HL-60 (cell line): Measurements from ENCODE around the gene NDUFC1.
"Not testable (repeated sequence)": the region's sequence is repeated elsewhere in the genome, so short reads cannot be mapped to it uniquely, and the experiment has no call there.

ENCODE experiments used
- DNase-seq, 2 experiments: peaks; one replicate each; pipeline ENCODE4 v3.0.0-alpha.2; 2010 to 2020; ENCODE audit warnings: low read depth in 1 of 2, low spot score in 1 of 2
- H3K27ac ChIP-seq: fragments of 250-450 bp; sonication (Bioruptor Pico); replicated peaks from 2 replicates; pipeline ENCODE4 v1.5.1; 2020; ENCODE audit warnings: mild to moderate bottlenecking, moderate library complexity
- H3K27me3 ChIP-seq: fragments of 250-450 bp; sonication (Bioruptor Pico); 2 replicates; pipeline ENCODE4 v1.5.1; 2021; ENCODE audit warnings: mild to moderate bottlenecking, moderate library complexity; ENCODE audit not compliant: insufficient read depth, poor library complexity, severe bottlenecking
- H3K4me3 ChIP-seq: replicated peaks from 2 replicates; pipeline ENCODE4 v1.5.1; 2011; ENCODE audit warnings: mild to moderate bottlenecking, control low read depth, low read length; ENCODE audit not compliant: insufficient read depth
- GABPA ChIP-seq: IDR thresholded peaks from 2 replicates; pipeline ENCODE4 v1.6.1; 2012; ENCODE audit warnings: low read depth
- POLR2AphosphoS5 ChIP-seq: IDR thresholded peaks from 2 replicates; pipeline ENCODE4 v1.6.1; 2012; ENCODE audit warnings: low read depth
- REST ChIP-seq: IDR thresholded peaks from 2 replicates; pipeline ENCODE4 v1.6.1; 2012; ENCODE audit warnings: low read depth; ENCODE audit not compliant: insufficient replicate concordance
- SPI1 ChIP-seq: IDR thresholded peaks from 2 replicates; pipeline ENCODE4 v1.6.1; 2012; ENCODE audit warnings: low read depth, mild to moderate bottlenecking, borderline replicate concordance
- TF ChIP-seq, protein P1 (sequence below): IDR thresholded peaks from one replicate; pipeline ENCODE4 v1.5.1; 2011; ENCODE audit warnings: low read length, control low read depth, inconsistent platforms; ENCODE audit not compliant: insufficient read depth

NDUFC1 gene

DNA sequence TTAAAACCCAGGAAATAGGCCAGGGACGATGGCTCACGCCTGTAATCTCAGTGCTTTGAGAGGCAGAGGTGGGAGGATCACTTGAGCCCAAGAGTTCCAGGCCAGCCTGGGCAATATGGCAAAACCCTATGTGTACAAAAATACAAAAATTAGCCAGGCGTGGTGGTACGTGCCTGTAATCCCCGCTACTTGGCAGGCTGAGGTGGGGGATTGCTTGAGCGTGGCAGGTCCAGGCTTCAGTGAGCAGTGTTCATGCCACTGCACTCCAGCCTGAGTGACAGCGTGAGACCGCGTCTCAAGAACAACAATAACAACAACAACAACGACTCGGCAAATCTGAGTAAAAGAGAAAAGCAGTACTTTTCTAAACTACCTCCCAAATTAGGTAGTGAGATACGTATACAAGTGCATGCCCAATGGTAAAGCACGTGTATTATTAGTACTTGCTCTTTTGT, 13.0 kb upstream of the NDUFC1 start:
- H3K4me3 ChIP-seq, result no peak overlapping the region
- no peak for DNase-seq
- TF ChIP-seq SPI1 (no peak), GABPA (no peak), REST (no peak), POLR2AphosphoS5 (no peak)
- TF ChIP-seq, protein P1, sequence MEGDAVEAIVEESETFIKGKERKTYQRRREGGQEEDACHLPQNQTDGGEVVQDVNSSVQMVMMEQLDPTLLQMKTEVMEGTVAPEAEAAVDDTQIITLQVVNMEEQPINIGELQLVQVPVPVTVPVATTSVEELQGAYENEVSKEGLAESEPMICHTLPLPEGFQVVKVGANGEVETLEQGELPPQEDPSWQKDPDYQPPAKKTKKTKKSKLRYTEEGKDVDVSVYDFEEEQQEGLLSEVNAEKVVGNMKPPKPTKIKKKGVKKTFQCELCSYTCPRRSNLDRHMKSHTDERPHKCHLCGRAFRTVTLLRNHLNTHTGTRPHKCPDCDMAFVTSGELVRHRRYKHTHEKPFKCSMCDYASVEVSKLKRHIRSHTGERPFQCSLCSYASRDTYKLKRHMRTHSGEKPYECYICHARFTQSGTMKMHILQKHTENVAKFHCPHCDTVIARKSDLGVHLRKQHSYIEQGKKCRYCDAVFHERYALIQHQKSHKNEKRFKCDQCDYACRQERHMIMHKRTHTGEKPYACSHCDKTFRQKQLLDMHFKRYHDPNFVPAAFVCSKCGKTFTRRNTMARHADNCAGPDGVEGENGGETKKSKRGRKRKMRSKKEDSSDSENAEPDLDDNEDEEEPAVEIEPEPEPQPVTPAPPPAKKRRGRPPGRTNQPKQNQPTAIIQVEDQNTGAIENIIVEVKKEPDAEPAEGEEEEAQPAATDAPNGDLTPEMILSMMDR, result no peak
- no peak overlapping the region for H3K27ac ChIP-seq
- no peaks in the 10 kb centered on the region for H3K27me3 ChIP-seq

GRCh38 chr4:139314047-139314800, 11.9 kb upstream of the NDUFC1 start:
- TF ChIP-seq, protein P1, result no peak
- TF ChIP-seq POLR2AphosphoS5, result no peak
- TF ChIP-seq REST, result no peak
- TF ChIP-seq SPI1, result no peak
- no peak for TF ChIP-seq GABPA
- no peak for DNase-seq
- Histone ChIP-seq H3K4me3 (no peak overlapping the region), H3K27me3 (no peaks in the 10 kb centered on the region), H3K27ac (no peak overlapping the region)

DNA sequence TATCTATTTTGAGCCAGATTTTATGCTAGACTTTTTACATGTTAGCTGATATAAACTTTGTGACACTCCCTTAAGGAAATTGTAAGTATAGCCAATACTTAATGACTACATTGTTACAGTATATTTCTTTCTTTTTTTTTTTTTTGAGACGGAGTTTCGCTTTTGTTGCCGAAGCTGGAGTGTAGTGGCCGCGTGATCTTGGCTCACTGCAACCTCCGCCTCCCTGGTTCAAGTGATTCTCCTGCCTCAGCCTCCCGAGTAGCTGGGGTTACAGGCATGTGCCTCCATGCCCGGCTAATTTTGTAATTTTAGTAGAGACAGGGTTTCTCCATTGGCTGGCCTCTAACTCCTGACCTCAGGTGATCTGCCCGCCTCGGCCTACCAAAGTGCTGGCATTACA, 11.1 kb upstream of the NDUFC1 start:
- DNase-seq, H3K27me3 ChIP-seq, H3K27ac ChIP-seq, H3K4me3 ChIP-seq: not testable (repeated sequence)

DNA sequence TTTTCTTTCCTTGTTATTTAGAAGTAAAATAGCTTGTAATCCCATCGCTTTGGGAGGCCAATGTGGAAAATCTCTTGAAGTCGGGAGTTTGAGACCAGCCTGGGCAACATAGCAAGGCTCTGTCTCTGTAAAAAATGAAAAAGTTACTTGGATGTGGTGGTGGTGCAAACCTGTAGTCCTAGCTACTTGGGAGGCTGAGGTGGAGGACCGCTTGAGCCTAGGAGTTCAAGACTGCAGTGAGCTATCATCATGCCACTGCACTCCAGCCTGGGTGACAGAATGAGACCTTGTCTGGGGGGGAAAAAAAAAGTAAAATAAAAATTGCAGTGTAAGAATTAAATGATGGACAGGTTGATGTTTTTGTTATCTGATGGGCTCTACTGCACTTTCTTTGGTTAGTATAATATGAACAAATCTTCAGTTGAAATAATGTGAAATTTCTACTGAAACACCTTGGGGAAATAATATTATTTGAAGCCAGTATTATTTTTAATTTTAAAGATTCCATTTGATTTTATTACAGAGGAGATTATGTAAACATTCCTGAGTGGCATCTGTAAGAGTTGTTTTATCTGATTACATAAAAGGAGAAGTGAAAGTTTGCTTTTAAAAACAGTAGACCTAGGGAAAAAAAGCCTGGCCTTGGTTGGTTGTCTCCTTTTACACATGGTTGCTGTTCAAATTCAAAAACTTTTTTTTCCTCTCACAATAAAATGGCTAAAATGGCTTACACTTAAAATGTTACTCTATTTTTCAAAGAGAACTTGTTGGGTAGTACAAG, 10.5 kb upstream of the NDUFC1 start:
- Histone ChIP-seq H3K27ac (no peak overlapping the region), H3K4me3 (no peak overlapping the region), H3K27me3 (no peaks in the 10 kb centered on the region)
- no peak for DNase-seq
- TF ChIP-seq SPI1 (peak; percentile 80), REST (no peak), POLR2AphosphoS5 (no peak)
